ENCODE results near the gene SYNE4. TPM values are rescaled to one million over a fixed set of nuclear protein-coding genes. Genes with fewer than 3 reads are reported as not detected.
"Not testable (repeated sequence)": the region's sequence is repeated elsewhere in the genome, so short reads cannot be mapped to it uniquely, and the experiment has no call there.

The SYNE4 gene
- total and polyA plus RNA-seq, 2 of the 13 experiments (the other 11 are each of a cell fraction or from before 2014, with no cell fraction given) = 13.7 to 23.0 TPM

DNA sequence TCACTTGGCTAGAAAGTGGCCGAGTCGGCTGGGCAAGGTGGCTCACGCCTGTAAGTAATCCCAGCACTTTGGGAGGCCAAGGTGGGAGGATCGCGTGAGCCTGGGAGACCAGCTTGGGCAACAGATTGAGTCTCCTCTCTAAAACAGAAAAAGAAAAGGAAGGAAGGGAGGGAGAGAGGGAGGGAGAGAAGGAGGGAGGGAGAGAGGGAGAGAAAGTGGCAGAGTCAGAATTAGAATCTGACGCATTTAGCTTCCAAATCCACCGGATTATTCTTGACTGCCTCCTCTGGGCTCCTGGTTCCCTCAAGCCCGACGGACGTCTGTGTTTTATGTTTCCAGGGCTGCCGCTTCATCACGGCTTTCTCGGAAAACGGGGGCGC lies 50.0 kb downstream of the SYNE4 start (continued):
- TF ChIP-seq, protein P1, sequence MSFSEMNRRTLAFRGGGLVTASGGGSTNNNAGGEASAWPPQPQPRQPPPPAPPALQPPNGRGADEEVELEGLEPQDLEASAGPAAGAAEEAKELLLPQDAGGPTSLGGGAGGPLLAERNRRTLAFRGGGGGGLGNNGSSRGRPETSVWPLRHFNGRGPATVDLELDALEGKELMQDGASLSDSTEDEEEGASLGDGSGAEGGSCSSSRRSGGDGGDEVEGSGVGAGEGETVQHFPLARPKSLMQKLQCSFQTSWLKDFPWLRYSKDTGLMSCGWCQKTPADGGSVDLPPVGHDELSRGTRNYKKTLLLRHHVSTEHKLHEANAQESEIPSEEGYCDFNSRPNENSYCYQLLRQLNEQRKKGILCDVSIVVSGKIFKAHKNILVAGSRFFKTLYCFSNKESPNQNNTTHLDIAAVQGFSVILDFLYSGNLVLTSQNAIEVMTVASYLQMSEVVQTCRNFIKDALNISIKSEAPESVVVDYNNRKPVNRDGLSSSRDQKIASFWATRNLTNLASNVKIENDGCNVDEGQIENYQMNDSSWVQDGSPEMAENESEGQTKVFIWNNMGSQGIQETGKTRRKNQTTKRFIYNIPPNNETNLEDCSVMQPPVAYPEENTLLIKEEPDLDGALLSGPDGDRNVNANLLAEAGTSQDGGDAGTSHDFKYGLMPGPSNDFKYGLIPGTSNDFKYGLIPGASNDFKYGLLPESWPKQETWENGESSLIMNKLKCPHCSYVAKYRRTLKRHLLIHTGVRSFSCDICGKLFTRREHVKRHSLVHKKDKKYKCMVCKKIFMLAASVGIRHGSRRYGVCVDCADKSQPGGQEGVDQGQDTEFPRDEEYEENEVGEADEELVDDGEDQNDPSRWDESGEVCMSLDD (CRISPR knock-in tag; IDR thresholded peaks at IDR 0.05; ENCODE audit: borderline replicate concordance) = no peak
- no peak for TF ChIP-seq ZSCAN30 (CRISPR knock-in tag; IDR thresholded peaks at IDR 0.05)
- no peak for TF ChIP-seq ZNF143 (CRISPR knock-in tag; IDR thresholded peaks at IDR 0.05)
- no peak for TF ChIP-seq ZBTB2 (CRISPR knock-in tag; IDR thresholded peaks at IDR 0.05; ENCODE audit: low read depth)
- TF ChIP-seq NFKBIZ (CRISPR knock-in tag; IDR thresholded peaks at IDR 0.05) = no peak

DNA sequence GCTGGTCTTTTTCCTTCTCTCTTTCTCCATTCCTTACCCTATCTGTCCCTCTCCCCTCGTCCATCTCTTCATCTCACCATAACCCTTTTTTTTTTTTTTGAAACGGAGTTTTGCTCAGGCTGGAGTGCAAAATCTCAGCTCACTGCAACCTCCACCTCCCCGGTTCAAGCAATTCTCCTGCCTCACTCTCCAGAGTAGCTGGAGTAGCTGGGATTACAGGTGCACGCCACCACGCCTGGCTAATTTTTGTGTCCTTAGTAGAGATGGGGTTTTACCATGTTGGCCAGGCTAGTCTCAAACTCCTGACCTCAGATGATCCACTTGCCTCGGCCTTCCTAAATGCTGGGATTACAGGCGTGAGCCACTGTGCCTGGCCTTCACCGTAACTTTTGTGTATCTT lies 51.2 kb downstream of the SYNE4 start:
- 0 out of 2 replicates have a peak, but pooled peaks have one; percentile 37 for TF ChIP-seq EZH2 (conservative IDR thresholded peaks at IDR 0.05; ENCODE audit: low read depth, low read length)
- BruUV-seq (replicated peaks); intact Hi-C loops (cut with micrococcal nuclease; ENCODE audit: unreplicated experiment); ATAC-seq; H3K4me2 ChIP-seq (ENCODE audit: low read depth, low read length); H3K36me3 ChIP-seq (replicated peaks in 1 of 2; ENCODE audit: control insufficient read depth in 1 of 2, insufficient read depth in 2 of 2, low read length in 2 of 2); H3K9me3 ChIP-seq (ENCODE audit: low read length); H3K4me1 ChIP-seq (ENCODE audit: insufficient read depth, low read length); FAIRE-seq; H3K9ac ChIP-seq (ENCODE audit: insufficient read depth, low read depth, low read length); CTCF ChIA-PET (ENCODE audit: low intra/inter-chr PET ratio, low total read pairs); H3K27ac ChIP-seq (ENCODE audit: extremely low read length, insufficient read depth, low read length); in situ Hi-C loops (cut with HindIII; ENCODE audit: extremely low pct_ligation_motif_present, low pct_unique_long_range_greater_than_20kb); H3K4me3 ChIP-seq (replicated peaks in 1 of 3; ENCODE audit: insufficient read depth in 1 of 3, low read depth in 2 of 3, low read length in 3 of 3); H3K79me2 ChIP-seq (ENCODE audit: insufficient read depth, low read length); DNase-seq (ENCODE audit: low spot score); H4K20me1 ChIP-seq (ENCODE audit: insufficient read depth, low read length); H2AFZ ChIP-seq (ENCODE audit: low read length): not testable (repeated sequence)
- 12% methylated on average over 8 of the region's 8 CpGs for WGBS (ENCODE audit: low lambda C conversion rate)
- POLR2A ChIA-PET = interaction anchor here (0.5 kb wide), 1 partner anchor 10 kb away, joined by 3 read pairs; no protein-coding TSS in a partner anchor
- peaks cover 4 to 40% of the 10 kb centered on the region in 2 experiments; a peak in 4 of 5 replicates for H3K27me3 ChIP-seq (ENCODE audit: control insufficient read depth in 1 of 2, insufficient read depth in 2 of 2, low read length in 2 of 2)

Measured in HepG2 (cell line).